GM12864 (cell line): Measurements from ENCODE around the gene LACTBL1.
"Not testable (repeated sequence)": the region's sequence is repeated elsewhere in the genome, so short reads cannot be mapped to it uniquely, and the experiment has no call there.

Experiments
- DNase-seq: peaks from one replicate; pipeline ENCODE4 v3.0.0-alpha.2; 2011; ENCODE audit warnings: low read depth
- H3K4me3 ChIP-seq: 2 replicates; pipeline ENCODE4 v1.5.1; 2011; ENCODE audit warnings: mild to moderate bottlenecking, low read depth, low read length, control low read depth
- CTCF ChIP-seq: IDR thresholded peaks from 2 replicates; pipeline ENCODE4 v1.5.1; 2011; ENCODE audit warnings: low read depth, mild to moderate bottlenecking, moderate library complexity, low read length, control low read depth, inconsistent platforms; ENCODE audit errors: missing control alignments

The LACTBL1 gene

GRCh38 chr1:22983944-22984343, 11.3 kb upstream of the LACTBL1 start:
- no peak for TF ChIP-seq CTCF
- no peak for DNase-seq
- H3K4me3 ChIP-seq = no peak overlapping the region

GRCh38 chr1:22980471-22980790, 7.8 kb upstream of the LACTBL1 start:
- DNase-seq, H3K4me3 ChIP-seq: not testable (repeated sequence)

GRCh38 chr1:22978299-22978698, 5.6 kb upstream of the LACTBL1 start:
- H3K4me3 ChIP-seq = no peak overlapping the region
- no peak for DNase-seq
- no peak for TF ChIP-seq CTCF

GRCh38 chr1:22976461-22977243, 4.0 kb upstream of the LACTBL1 start:
- peak; percentile 81 for TF ChIP-seq CTCF
- H3K4me3 ChIP-seq = no peak overlapping the region
- DNase-seq = peak; percentile 41

GRCh38 chr1:22976127-22976460, 3.4 kb upstream of the LACTBL1 start:
- no peak for TF ChIP-seq CTCF
- no peak for DNase-seq
- H3K4me3 ChIP-seq = no peak overlapping the region

GRCh38 chr1:22975694-22976093, 3.0 kb upstream of the LACTBL1 start:
- no peak for DNase-seq
- H3K4me3 ChIP-seq = no peak overlapping the region
- no peak for TF ChIP-seq CTCF

GRCh38 chr1:22971611-22972405, 858 bp downstream of the LACTBL1 start:
- TF ChIP-seq CTCF = no peak
- no peak overlapping the region for H3K4me3 ChIP-seq

More at GRCh38 chr1:22971611-22972405, 858 bp downstream of the LACTBL1 start:
- DNase-seq = no peak
